HFFc6 (cell line): ENCODE measurements around the gene ZGRF1. TPM values are rescaled to one million over a fixed set of nuclear protein-coding genes. Genes with fewer than 3 reads are reported as not detected.

Experiments
- DNase-seq: peaks from one replicate; pipeline ENCODE4 v3.0.0-alpha.2; 2018
- H3K27ac Mint-ChIP-seq: 2 replicates; pipeline ENCODE4 v1.8.0; 2020; ENCODE audit warnings: mild to moderate bottlenecking, mixed read lengths
- H3K27me3 Mint-ChIP-seq: 2 replicates; pipeline ENCODE4 v1.8.0; 2021; ENCODE audit warnings: mild to moderate bottlenecking, moderate library complexity, mixed read lengths; ENCODE audit not compliant: insufficient read depth
- H3K36me3 Mint-ChIP-seq: 2 replicates; pipeline ENCODE4 v1.8.0; 2021; ENCODE audit warnings: low read depth, mixed read lengths
- H3K4me1 Mint-ChIP-seq: 2 replicates; pipeline ENCODE4 v1.8.0; 2020; ENCODE audit warnings: low read depth, mixed read lengths
- H3K4me3 Mint-ChIP-seq: 2 replicates; pipeline ENCODE4 v1.8.0; 2020; ENCODE audit warnings: mild to moderate bottlenecking, moderate library complexity, mixed read lengths
- H3K9me3 Mint-ChIP-seq: 2 replicates; pipeline ENCODE4 v1.8.0; 2020; ENCODE audit warnings: mild to moderate bottlenecking, mixed read lengths
- total RNA-seq, 6 experiments: library from RNA; stranded (reverse); fragmentation: NEBNext Ultra II Directional; extraction: Animal tissue kit (Norgen Biotek cat#: 25700); gene quantifications; 2 replicates in 1 of 6; 3 replicates in 5 of 6; pipeline ENCODE4 v1.2.3, GENCODE V29; 2021
- TF ChIP-seq, protein P1 (sequence below): fragments of 200-600 bp; sonication (generic); IDR thresholded peaks from 2 replicates; pipeline ENCODE4 v1.5.0; 2021; ENCODE audit warnings: antibody characterized with exemption, mild to moderate bottlenecking

ZGRF1 gene
- total RNA-seq, 6 experiments from 2014 or later = 3.7 to 7.3 (median 6.6) TPM

DNA sequence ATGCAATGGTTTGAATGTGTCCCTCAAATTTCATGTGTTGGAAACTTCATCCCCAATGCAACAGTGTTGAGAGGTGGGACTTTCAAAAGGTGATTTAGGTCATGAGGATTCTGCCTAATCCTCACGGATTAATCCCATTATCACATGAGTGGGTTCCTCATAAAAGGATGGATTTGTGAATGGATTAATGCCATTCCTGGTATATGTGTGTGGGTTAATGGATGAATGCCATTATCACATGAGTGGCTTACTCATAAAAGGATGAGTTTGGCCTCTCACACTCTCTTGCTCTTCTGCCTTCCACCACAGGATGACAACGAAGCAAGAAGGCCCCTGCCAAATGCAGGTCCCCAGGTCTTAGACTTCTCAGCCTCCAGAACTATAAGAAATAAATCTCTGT lies 90.2 kb downstream of the ZGRF1 start:
- no peaks in the 10 kb centered on the region for H3K36me3 Mint-ChIP-seq
- TF ChIP-seq, protein P1, sequence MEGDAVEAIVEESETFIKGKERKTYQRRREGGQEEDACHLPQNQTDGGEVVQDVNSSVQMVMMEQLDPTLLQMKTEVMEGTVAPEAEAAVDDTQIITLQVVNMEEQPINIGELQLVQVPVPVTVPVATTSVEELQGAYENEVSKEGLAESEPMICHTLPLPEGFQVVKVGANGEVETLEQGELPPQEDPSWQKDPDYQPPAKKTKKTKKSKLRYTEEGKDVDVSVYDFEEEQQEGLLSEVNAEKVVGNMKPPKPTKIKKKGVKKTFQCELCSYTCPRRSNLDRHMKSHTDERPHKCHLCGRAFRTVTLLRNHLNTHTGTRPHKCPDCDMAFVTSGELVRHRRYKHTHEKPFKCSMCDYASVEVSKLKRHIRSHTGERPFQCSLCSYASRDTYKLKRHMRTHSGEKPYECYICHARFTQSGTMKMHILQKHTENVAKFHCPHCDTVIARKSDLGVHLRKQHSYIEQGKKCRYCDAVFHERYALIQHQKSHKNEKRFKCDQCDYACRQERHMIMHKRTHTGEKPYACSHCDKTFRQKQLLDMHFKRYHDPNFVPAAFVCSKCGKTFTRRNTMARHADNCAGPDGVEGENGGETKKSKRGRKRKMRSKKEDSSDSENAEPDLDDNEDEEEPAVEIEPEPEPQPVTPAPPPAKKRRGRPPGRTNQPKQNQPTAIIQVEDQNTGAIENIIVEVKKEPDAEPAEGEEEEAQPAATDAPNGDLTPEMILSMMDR = no peak
- H3K4me3 Mint-ChIP-seq = no peak overlapping the region
- no peak for DNase-seq
- H3K27ac Mint-ChIP-seq = no peak overlapping the region
- H3K27me3 Mint-ChIP-seq = no peaks in the 10 kb centered on the region
- no peaks in the 10 kb centered on the region for H3K9me3 Mint-ChIP-seq
- H3K4me1 Mint-ChIP-seq = peaks cover 7% of the 10 kb centered on the region

DNA sequence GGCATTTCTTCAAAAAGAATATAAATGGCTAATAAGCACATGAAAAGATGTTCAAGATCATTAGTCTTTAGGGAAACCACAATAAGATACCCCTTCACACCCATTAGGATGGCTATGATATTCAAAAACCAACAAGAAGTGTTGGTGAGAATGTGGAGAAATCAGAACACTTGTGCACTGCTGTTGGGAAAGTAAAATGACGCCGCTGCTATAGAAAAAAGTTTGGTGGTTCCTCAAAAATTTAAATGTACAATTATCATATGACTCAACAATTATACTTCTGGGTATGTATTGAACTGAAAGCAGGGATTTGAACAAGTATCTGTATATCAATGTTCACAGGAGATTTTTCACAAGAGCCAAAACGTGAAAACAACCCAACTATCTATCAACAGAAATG lies 91.4 kb downstream of the ZGRF1 start:
- Mint-ChIP-seq H3K27me3 (no peaks in the 10 kb centered on the region), H3K4me3 (no peak overlapping the region), H3K9me3 (no peaks in the 10 kb centered on the region), H3K27ac (no peak overlapping the region), H3K4me1 (0 out of 2 replicates have a peak, but pooled peaks cover under 1% of the 10 kb centered on the region), H3K36me3 (no peaks in the 10 kb centered on the region)
- TF ChIP-seq, protein P1 = no peak
- no peak for DNase-seq

DNA sequence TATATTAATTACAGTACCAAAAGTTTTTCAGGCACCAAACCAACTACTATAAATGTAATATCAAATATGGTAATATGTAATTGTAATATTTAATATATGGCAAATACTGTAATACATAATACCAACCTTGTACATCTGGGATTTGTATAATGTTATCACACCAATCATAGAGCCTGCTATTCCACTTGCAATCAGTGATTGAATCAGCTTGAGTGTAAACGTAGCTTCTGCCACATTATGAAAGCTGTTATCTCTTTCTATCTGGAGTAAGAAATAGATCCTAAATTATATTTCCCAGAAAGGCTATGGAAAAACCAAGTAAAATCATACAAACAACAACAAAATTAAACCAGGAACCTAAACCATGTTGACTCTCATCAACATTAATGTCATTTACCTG lies 96.0 kb downstream of the ZGRF1 start:
- TF ChIP-seq, protein P1 = no peak
- Mint-ChIP-seq H3K36me3 (no peaks in the 10 kb centered on the region), H3K9me3 (no peaks in the 10 kb centered on the region), H3K4me3 (no peak overlapping the region), H3K4me1 (peaks cover 9% of the 10 kb centered on the region), H3K27me3 (no peaks in the 10 kb centered on the region), H3K27ac (no peak overlapping the region)
- no peak for DNase-seq

DNA sequence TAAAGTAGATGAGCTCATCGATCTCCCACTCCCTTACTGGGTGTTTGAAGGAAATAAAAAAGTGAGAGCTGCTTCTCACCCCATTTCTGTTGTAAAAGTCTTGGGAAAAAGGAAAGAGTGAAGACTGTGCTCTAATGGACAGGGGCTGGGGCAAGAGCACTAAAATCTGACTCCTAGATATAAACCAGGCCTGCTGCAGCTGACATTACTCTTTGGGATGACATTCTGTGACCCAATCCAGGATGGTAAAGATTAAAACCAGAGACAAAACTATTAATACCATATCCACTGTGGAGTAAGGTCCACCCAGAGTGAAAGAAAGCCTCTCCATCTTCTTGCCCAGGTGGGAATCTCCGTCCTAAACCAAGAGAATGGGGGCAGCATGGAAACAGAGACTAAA lies 100.6 kb downstream of the ZGRF1 start:
- Mint-ChIP-seq H3K4me3 (no peak overlapping the region), H3K27me3 (peaks cover 2% of the 10 kb centered on the region; the same call in 1 of the 2 replicates)

DNA sequence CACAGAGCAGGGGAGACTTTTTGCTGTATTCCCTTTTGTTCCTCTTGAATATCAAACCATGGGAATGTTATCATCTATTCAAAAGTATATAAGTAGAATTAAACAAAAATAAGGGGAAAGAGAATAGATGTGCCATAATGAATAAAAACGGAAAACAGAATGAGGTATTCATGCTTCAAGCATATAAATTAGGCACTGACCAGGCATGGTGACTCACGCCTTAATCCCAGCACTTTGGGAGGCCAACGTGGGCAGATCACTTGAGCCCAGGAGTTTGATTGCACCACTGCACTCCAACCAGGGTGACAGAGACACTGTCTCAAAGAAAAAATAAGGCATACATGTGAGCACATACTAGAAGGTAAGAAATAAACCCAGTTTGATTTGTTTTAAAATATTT lies 104.4 kb downstream of the ZGRF1 start:
- Mint-ChIP-seq H3K4me1 (peaks cover 21% of the 10 kb centered on the region), H3K27me3 (peaks cover 2% of the 10 kb centered on the region)
- peak; percentile 68 for DNase-seq

More for the DNA sequence above, 100.6 kb downstream of the ZGRF1 start:
- DNase-seq = no peak
- TF ChIP-seq, protein P1 = no peak
- Mint-ChIP-seq H3K36me3 (no peaks in the 10 kb centered on the region), H3K27ac (no peak overlapping the region), H3K4me1 (peaks cover 25% of the 10 kb centered on the region), H3K9me3 (no peaks in the 10 kb centered on the region)

More for the DNA sequence above, 104.4 kb downstream of the ZGRF1 start:
- H3K27ac Mint-ChIP-seq = no peak overlapping the region; the same call in 1 of the 2 replicates
- H3K4me3 Mint-ChIP-seq = no peak overlapping the region
- no peaks in the 10 kb centered on the region for H3K36me3 Mint-ChIP-seq
- TF ChIP-seq, protein P1 = no peak
- no peaks in the 10 kb centered on the region for H3K9me3 Mint-ChIP-seq
